Gastroesophageal sphincter (tissue), 4 donors: Measurements from ENCODE around the gene INPP5A. TPM values are rescaled to one million over a fixed set of nuclear protein-coding genes. Genes with fewer than 3 reads are reported as not detected.

Experiments
- ATAC-seq: fragments of 150-250 bp; one replicate; pipeline ENCODE4 v1.9.1; 2016; ENCODE audit warnings: mild to moderate bottlenecking, moderate library complexity
- H3K27ac ChIP-seq, 4 donors: fragments of 200-600 bp; sonication (generic) in 3 of 4; 1 replicate in 3 of 4; 2 replicates in 1 of 4; pipeline ENCODE4 v1.5.1; 2016 to 2019
- H3K27me3 ChIP-seq: fragments of 200-600 bp; sonication (generic); one replicate; pipeline ENCODE4 v1.5.1; 2019
- H3K36me3 ChIP-seq, 2 donors: fragments of 200-600 bp; sonication (generic); one replicate each; pipeline ENCODE4 v1.5.1; 2019; ENCODE audit warnings: control low read depth in 1 of 2
- H3K4me1 ChIP-seq, 3 donors: fragments of 200-600 bp; sonication (generic); 1 replicate in 2 of 3; 2 replicates in 1 of 3; pipeline ENCODE4 v1.5.1; 2016 to 2019; ENCODE audit warnings: control low read depth in 2 of 3
- H3K4me3 ChIP-seq, 2 donors: fragments of 200-600 bp; sonication (generic); one replicate each; pipeline ENCODE4 v1.5.1; 2019; ENCODE audit warnings: mild to moderate bottlenecking in 1 of 2, moderate library complexity in 1 of 2
- H3K9me3 ChIP-seq, 3 donors: fragments of 200-600 bp; sonication (generic); one replicate each; pipeline ENCODE4 v1.5.1; 2017 to 2019; ENCODE audit warnings: control low read depth in 2 of 3
- CTCF ChIP-seq, 4 experiments: fragments of 200-600 bp in 2 of 4; fragments of 450-650 bp in 2 of 4; sonication (generic) in 1 of 4; IDR thresholded peaks; one replicate each; pipeline ENCODE4 v1.5.1; 2017 to 2019; ENCODE audit warnings: antibody characterized with exemption in 4 of 4, mild to moderate bottlenecking in 2 of 4, moderate library complexity in 2 of 4
- EP300 ChIP-seq: sonication (generic); formaldehyde crosslinking; IDR thresholded peaks from one replicate; pipeline ENCODE4 v1.6.1; 2017; ENCODE audit warnings: antibody characterized with exemption, mild to moderate bottlenecking
- POLR2A ChIP-seq, 2 donors: fragments of 450-650 bp; IDR thresholded peaks; one replicate each; pipeline ENCODE4 v1.6.1; 2017; ENCODE audit warnings: antibody characterized with exemption in 2 of 2, mild to moderate bottlenecking in 2 of 2, moderate library complexity in 1 of 2
- POLR2AphosphoS5 ChIP-seq: sonication (generic); formaldehyde crosslinking; IDR thresholded peaks from one replicate; pipeline ENCODE4 v1.6.1; 2017; ENCODE audit warnings: antibody characterized with exemption
- WGBS, 2 donors: methylation state at CpG; one replicate each; pipeline ENCODE4 v1.1.5; 2018; ENCODE audit warnings: low coverage in 1 of 2; 5-methylcytosine and 5-hydroxymethylcytosine counted together
- total RNA-seq, 4 donors: library from RNA; depleted of rRNA; stranded (reverse); fragments of >200 nt; gene quantifications; one replicate each; pipeline ENCODE4 v1.1.0, GENCODE V29; 2016

The INPP5A gene
- total RNA-seq, 4 donors from 2014 or later = 111 to 288 (median 215) TPM

- no peak for ATAC-seq
- WGBS, 2 donors = 81 to 92% methylated on average over 14 of the region's 14 CpGs
Observed at GRCh38 chr10:132532749-132533560, 4.6 kb upstream of the INPP5A start.

GRCh38 chr10:132533571-132534260 is 3.9 kb upstream of the INPP5A start:
- H3K36me3 ChIP-seq = no peaks in the 10 kb centered on the region
- peaks cover 0 to 40% (median 9%) of the 10 kb centered on the region in 3 donors for H3K4me1 ChIP-seq
- ATAC-seq = no peak
- no peaks in the 10 kb centered on the region for H3K27me3 ChIP-seq
- H3K9me3 ChIP-seq = peaks cover 0 to 7% (median 0%) of the 10 kb centered on the region in 3 donors
- H3K4me3 ChIP-seq = no peak overlapping the region
- H3K27ac ChIP-seq = no peak overlapping the region
- WGBS, 2 donors = 86 to 92% methylated on average over 8 to 9 of the region's 12 CpGs
- TF ChIP-seq POLR2A (IDR thresholded peaks at IDR 0.05) = no peak
- TF ChIP-seq EP300 = no peak
- no peak for TF ChIP-seq CTCF (IDR thresholded peaks at IDR 0.05)

More at GRCh38 chr10:132532749-132533560, 4.6 kb upstream of the INPP5A start:
- Histone ChIP-seq H3K9me3 (peaks cover 0 to 7% (median 0%) of the 10 kb centered on the region in 3 donors), H3K4me1 (peaks cover 0 to 39% (median 9%) of the 10 kb centered on the region in 3 donors), H3K27me3 (no peaks in the 10 kb centered on the region), H3K4me3 (no peak overlapping the region), H3K36me3 (no peaks in the 10 kb centered on the region), H3K27ac (no peak overlapping the region)
- TF ChIP-seq POLR2AphosphoS5 (no peak), POLR2A (IDR thresholded peaks at IDR 0.05) (no peak), EP300 (no peak)

- Histone ChIP-seq H3K27ac (no peak overlapping the region), H3K27me3 (no peaks in the 10 kb centered on the region), H3K4me3 (no peak overlapping the region), H3K4me1 (peaks cover 0 to 48% (median 16%) of the 10 kb centered on the region in 3 donors), H3K36me3 (no peaks in the 10 kb centered on the region), H3K9me3 (peaks cover 0 to 7% (median 0%) of the 10 kb centered on the region in 3 donors)
- WGBS, 2 donors = 56 to 68% methylated on average over 3 of the region's 8 CpGs
- TF ChIP-seq POLR2AphosphoS5 = no peak
- no peak for TF ChIP-seq EP300
- TF ChIP-seq CTCF (IDR thresholded peaks at IDR 0.05) = no peak
- no peak for TF ChIP-seq POLR2A (IDR thresholded peaks at IDR 0.05)
- no peak for ATAC-seq
Observed at GRCh38 chr10:132534391-132535064, 3.1 kb upstream of the INPP5A start.

GRCh38 chr10:132535065-132535651 is 2.4 kb upstream of the INPP5A start:
- Histone ChIP-seq H3K36me3 (no peaks in the 10 kb centered on the region), H3K4me3 (peak overlapping the region in 1 of 2 donors; percentile 85), H3K4me1 (peaks cover 0 to 54% (median 19%) of the 10 kb centered on the region in 3 donors), H3K27me3 (no peaks in the 10 kb centered on the region), H3K9me3 (peaks cover 0 to 7% (median 0%) of the 10 kb centered on the region in 3 donors), H3K27ac (peak overlapping the region in 2 of 4 donors; percentile 91 to 98)
- no peak for ATAC-seq
- TF ChIP-seq POLR2A (IDR thresholded peaks at IDR 0.05) (no peak), POLR2AphosphoS5 (no peak), CTCF (IDR thresholded peaks at IDR 0.05) (no peak), EP300 (no peak)
- 86 to 100% methylated on average over 2 to 15 of the region's 18 CpGs for WGBS, 2 donors
